ELR (cell line): Measurements from ENCODE around the gene NME7.
"Not testable (repeated sequence)": the region's sequence is repeated elsewhere in the genome, so short reads cannot be mapped to it uniquely, and the experiment has no call there.

Experiments
- DNase-seq: peaks from one replicate; pipeline ENCODE4 v3.0.0-alpha.2; 2015; ENCODE audit warnings: low read depth

Gene NME7

GRCh38 chr1:169217636-169218035, 150.0 kb downstream of the NME7 start:
- DNase-seq: no peak

- no peak for DNase-seq
Observed at GRCh38 chr1:169214598-169214997, 153.0 kb downstream of the NME7 start.

DNA sequence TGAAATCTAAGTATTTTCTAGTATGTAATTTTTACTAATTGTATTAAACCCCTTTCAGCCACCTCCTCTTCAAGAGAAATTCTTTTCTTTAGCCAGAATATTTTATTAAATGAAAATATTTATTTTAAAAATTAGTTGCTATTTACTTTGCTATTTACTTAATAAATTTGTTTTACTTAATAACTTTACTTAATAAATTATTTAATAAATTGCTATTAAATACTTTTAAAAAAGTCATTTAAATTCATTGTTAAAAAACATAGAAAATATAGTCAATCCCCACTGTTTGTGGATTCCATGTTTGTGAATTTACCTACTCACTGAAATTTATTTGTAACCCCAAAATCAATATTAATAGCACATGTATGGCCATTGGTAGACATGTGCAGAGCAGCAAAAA, 155.5 kb downstream of the NME7 start:
- DNase-seq: no peak

GRCh38 chr1:169207797-169208520, 159.6 kb downstream of the NME7 start:
- no peak for DNase-seq

GRCh38 chr1:169204157-169204556, 163.4 kb downstream of the NME7 start:
- no peak for DNase-seq

DNA sequence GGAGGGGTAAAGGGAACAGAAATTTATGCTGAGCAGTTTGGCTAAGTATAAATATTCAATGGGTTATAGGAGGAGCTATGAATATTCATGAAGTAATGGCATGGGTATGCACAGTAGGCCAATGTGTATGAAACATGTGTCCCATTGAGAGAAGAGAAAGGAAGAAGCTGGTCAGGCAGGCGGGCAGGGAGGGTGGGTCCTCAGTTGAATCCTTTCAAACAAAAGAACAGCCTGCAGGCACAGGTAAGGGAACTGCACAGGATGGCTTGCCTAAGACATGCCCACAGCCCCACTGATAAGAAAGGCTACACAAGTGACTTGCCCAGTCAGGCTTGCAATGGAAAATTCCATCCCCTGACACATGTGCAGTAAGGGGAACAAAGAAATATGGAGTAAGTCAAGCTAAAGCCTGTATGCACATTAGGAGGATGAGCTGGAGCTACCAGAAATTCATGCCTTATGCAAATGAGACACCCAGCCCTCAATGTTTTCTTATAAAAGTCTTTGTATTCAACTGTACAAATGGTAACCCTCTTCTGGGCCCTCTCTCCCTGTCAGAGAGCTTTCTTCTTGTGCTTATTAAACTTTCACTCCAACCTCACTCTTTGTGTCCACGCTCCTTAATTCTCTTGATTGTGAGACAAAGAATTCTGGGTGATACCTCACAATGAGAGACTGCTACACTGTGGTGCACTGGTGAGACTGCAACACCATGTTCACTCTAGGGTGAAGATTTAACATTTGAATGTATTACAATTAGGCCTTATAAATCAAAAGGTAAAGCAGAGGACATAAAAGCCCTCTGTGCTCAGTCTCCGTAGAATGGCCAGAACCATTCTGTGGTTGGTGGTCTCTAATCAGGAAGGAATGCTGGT, 164.6 kb downstream of the NME7 start:
- no peak for DNase-seq

DNA sequence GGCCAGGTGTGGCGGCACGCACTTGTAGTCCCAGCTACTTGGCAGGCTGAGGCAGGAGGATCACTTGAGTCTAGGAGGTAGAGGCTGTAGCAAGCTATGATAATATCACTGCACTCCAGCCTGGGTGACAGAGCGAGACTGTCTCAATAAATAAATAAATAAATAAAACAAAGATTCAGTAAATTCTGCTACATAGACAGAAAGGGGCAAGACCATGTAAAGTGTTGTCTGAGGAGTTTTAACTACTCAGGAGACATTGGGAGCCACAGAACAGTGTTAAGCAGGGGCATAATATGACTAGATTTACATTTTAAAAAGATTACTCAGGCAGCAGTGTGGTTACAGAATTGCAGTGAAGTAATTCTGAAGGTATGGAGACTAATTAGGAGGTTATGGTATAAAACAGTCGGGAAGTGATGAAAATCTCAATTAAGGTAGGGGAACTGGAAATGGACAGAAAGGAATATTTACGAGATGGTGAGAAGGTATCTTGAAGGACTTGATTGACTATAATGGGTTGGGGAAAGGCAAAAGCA, 166.4 kb downstream of the NME7 start:
- DNase-seq: peak; percentile 59

GRCh38 chr1:169200319-169200718, 167.3 kb downstream of the NME7 start:
- DNase-seq: no peak

DNA sequence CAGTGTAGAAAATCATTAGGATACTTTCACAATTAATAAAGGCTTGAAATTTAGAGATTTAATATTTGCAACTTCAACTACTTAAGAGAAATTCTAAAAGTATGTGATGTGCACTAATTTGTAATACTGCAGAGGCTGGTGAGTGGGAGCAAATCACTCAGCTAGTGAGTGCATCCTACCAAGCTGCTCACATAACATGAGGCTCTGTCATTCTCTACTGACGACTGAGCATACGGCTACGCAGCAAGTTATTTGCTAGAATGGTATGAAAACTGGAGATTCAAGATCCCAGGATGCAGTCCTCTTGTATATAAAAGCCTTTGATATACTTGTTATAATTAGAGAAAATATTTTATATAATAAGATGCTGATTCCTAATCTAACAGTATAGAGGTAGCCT, 171.0 kb downstream of the NME7 start:
- DNase-seq: no peak

GRCh38 chr1:169196161-169196560, 171.4 kb downstream of the NME7 start:
- DNase-seq: no peak

DNA sequence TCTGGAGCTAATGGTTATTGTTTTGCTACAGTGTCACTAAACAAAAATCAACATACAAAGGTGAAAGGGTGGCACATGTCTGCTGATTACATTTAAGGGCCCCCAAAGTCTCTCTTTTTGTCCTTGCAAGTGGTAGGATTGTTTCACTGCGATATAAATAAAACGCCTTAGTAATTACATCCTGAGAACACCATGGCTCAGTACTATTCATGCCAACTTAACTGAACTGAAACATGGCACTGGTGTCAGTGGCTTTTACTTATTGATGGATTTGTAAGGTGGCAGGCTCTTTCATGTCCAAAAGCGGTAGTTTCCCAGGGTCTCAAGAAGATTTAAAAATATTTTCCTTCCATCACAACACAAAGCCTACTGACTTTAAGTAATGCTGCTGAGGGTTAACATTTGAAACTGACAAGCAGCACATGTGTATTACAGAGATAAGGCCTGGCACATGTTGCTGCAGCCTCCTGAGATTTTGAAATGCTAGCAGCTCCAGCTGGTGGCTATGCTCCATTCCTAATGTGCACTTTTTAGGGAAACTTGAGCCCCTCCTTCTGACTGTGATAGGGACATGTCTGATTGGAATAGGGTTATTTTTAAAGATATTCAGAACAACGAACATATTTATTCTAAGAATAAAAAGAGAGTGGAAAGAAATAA, 174.3 kb downstream of the NME7 start:
- DNase-seq: no peak

GRCh38 chr1:169186106-169186505, 181.5 kb downstream of the NME7 start:
- no peak for DNase-seq

- no peak for DNase-seq
Observed at GRCh38 chr1:169184812-169185211, 182.8 kb downstream of the NME7 start.

DNA sequence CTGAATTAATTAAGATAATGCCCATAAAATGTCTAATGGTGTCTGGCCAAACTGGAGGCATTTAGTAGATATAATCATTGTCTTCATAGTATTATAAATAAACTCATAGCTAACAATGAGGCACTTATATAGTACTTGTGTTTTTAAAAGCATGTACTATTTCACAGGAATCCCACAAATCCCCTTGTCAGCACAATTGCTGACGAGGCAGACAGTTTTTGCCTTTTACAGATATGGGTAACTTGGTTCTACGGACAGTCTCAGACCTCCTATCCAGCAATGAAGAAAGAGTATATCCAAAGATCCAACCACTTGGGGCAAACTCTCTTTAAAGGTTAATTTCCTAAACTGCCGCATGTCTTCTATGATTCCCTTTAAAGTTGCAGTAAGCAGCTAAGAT, 187.4 kb downstream of the NME7 start:
- DNase-seq: no peak

DNA sequence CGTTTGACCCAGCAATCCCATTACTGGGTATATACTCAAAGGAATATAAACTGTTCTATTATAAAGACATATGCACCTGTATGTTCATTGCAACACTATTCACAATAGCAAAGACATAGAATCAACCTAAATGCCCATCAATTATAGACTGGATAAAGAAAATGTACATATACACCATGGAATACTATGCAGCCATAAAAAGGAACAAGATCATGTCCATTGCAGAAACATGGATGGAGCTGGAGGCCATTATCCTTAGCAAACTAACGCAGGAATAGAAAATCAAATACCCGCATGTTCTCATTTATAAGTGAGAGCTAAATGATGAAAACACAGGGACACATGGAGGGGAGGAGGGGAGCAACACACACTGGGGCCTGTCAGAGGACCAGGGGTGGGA, 188.2 kb downstream of the NME7 start:
- DNase-seq: not testable (repeated sequence)

DNA sequence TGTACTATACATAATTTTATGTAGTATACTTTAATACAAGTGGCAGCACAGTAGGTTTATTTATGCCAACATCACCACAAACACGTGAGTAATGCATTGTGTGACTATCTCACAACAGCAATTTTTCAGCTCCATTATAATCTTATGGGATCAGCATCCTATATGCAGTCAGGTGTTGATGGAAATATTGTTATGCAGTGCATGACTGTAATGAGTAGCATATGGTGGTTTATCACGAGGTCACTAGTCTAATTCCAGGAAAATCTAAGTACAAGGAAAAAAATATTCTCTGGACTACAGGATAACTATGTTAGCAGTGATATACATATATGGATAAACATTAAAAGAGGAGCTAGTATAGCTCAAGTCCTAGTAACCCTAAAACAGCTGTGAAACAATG, 192.1 kb downstream of the NME7 start:
- DNase-seq: no peak

GRCh38 chr1:169163059-169163458, 204.5 kb downstream of the NME7 start:
- DNase-seq: peak; percentile 76

GRCh38 chr1:169161496-169162194, 206.0 kb downstream of the NME7 start:
- peak; percentile 54 for DNase-seq

DNA sequence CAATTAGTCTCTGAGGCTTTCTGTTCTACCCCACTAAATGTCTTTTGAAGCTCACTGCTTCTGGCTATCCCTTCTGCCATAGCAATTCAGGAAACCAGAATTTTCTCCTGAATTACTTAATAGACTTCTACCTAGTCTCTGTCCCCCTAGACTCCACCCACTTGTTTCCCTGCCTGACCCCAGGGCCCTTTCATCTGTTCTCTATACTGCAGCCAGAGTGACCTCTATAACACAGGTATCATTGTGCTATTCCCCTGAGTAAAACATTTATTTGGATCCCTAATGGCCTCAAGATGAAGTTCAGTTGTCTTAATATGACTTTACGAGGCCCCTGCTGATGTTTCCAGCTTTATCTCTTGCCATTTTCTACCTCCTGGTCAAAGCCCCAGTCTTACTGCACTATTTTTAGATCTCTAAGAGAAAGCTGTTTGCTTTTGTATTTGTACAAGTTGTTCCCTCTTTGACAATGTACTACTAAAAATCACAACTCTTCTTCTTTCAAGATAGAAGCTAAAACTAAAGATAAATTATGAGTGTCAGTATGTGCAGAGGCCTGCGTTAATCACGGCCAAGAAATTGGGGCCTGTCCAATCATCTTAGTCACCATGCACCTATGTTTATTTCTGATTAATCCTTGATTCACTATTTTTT, 206.6 kb downstream of the NME7 start:
- peak; percentile 67 for DNase-seq

- DNase-seq: no peak
Observed at GRCh38 chr1:169156580-169156979, 211.0 kb downstream of the NME7 start.

DNA sequence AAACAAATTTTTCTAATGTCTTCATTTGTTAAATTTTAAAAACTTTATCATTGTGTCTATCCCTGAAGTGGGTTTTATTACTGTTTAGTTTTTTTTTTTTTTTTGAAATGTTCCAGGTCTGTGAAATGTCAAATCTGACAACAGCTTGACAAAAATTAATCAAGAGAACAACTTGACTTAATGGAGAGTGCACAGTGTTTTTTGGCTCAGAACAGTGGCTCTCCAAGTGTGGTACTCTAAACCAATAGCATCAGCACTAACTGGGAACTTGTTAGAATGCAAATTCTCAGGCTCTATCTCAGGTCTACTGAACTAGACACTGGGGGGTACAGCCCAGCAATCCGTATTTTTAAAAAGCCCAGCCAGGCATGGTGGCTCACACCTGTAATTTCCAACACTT, 211.9 kb downstream of the NME7 start:
- no peak for DNase-seq
